Renal cortex interstitium (tissue), 11 donors: ENCODE data around the gene ATL1. TPM values are rescaled to one million over a fixed set of nuclear protein-coding genes. Genes with fewer than 3 reads are reported as not detected.
"Not testable (repeated sequence)": the region's sequence is repeated elsewhere in the genome, so short reads cannot be mapped to it uniquely, and the experiment has no call there.

Experiments used
- DNase-seq, 11 donors: peaks; one replicate each; pipeline ENCODE4 v3.0.0-alpha.2; 2013; ENCODE audit warnings: low read depth in 9 of 11, low spot score in 4 of 11; ENCODE audit errors: extremely low read depth in 1 of 11
- polyA plus RNA-seq, 3 donors: library from polyadenylated mRNA; unstranded; fragments of 120-200 nt; gene quantifications; one replicate each; pipeline ENCODE4 v1.2.1, GENCODE V29; 2013; ENCODE audit not compliant: insufficient read length in 3 of 3

The ATL1 gene
- polyA plus RNA-seq, 3 donors = 7.9 to 11.0 (median 8.5) TPM

GRCh38 chr14:50622978-50623377, 63.0 kb downstream of the ATL1 start:
- no peak for DNase-seq

- no peak for DNase-seq
Observed at GRCh38 chr14:50624447-50624846, 64.5 kb downstream of the ATL1 start.

GRCh38 chr14:50624947-50625346, 65.0 kb downstream of the ATL1 start:
- DNase-seq = not testable (repeated sequence)

GRCh38 chr14:50631408-50631821, 71.5 kb downstream of the ATL1 start:
- no peak for DNase-seq

GRCh38 chr14:50633954-50634353, 74.0 kb downstream of the ATL1 start:
- DNase-seq = no peak

GRCh38 chr14:50635141-50635540, 75.2 kb downstream of the ATL1 start:
- DNase-seq = no peak

- DNase-seq = no peak
Observed at GRCh38 chr14:50647282-50647681, 87.3 kb downstream of the ATL1 start.

- no peak for DNase-seq
Observed at GRCh38 chr14:50647753-50648152, 87.8 kb downstream of the ATL1 start.

GRCh38 chr14:50649691-50650090, 89.7 kb downstream of the ATL1 start:
- DNase-seq = no peak

- no peak for DNase-seq
Observed at GRCh38 chr14:50656776-50657175, 96.8 kb downstream of the ATL1 start.

GRCh38 chr14:50657753-50658152, 97.8 kb downstream of the ATL1 start:
- DNase-seq = no peak

GRCh38 chr14:50658203-50658602, 98.3 kb downstream of the ATL1 start:
- DNase-seq = peak in 3 of 11 donors; percentile 35 to 45 (median 39)

GRCh38 chr14:50659327-50659974, 99.5 kb downstream of the ATL1 start:
- DNase-seq = no peak

GRCh38 chr14:50664579-50664978, 104.6 kb downstream of the ATL1 start:
- DNase-seq = not testable (repeated sequence)

- not testable (repeated sequence) for DNase-seq
Observed at GRCh38 chr14:50665300-50665699, 105.4 kb downstream of the ATL1 start.

GRCh38 chr14:50666772-50667683, 107.1 kb downstream of the ATL1 start:
- peak in 6 of 11 donors; percentile 38 to 59 (median 50) for DNase-seq

- peak in 4 of 11 donors; percentile 25 to 37 (median 32) for DNase-seq
Observed at GRCh38 chr14:50667684-50667995, 107.7 kb downstream of the ATL1 start.

- DNase-seq = peak in 9 of 11 donors; percentile 64 to 85 (median 79)
Observed at GRCh38 chr14:50667996-50668825, 108.3 kb downstream of the ATL1 start, which contains the start of gene SAV1. Gene SAV1, minus strand, starts transcription at chr14:50668306. Its CDS starts 339 bp downstream, at chr14:50667967.

- DNase-seq = no peak
Observed at GRCh38 chr14:50668826-50669143, 108.8 kb downstream of the ATL1 start.
